SK-N-SH (cell line): ENCODE measurements around the gene FMNL1. TPM values are rescaled to one million over a fixed set of nuclear protein-coding genes. Genes with fewer than 3 reads are reported as not detected.

Experiments
- CTCF ChIA-PET: fragments of 300-600, 350-600 bp; formaldehyde crosslinking; extraction: SDS; loops from one replicate; lab custom pipeline; 2021; lab: Yijun Ruan, JAX
- POLR2A ChIA-PET: fragments of 350-600 bp; sonication (Branson Sonifier 250); formaldehyde crosslinking; extraction: SDS; loops from one replicate; lab custom pipeline; 2020; ENCODE audit warnings: antibody characterized with exemption, inconsistent platforms; lab: Yijun Ruan, JAX
- DNase-seq: peaks from one replicate; pipeline ENCODE4 v3.0.0; 2012
- H2AFZ ChIP-seq: fragments of 200-600 bp; sonication (generic); 2 replicates; pipeline ENCODE4 v1.8.1; 2016; ENCODE audit warnings: antibody characterized with exemption, mild to moderate bottlenecking, low read depth
- H3F3A ChIP-seq: fragments of 200-600 bp; sonication (generic); replicated peaks from 2 replicates; pipeline ENCODE3; 2016; ENCODE audit warnings: antibody characterized with exemption, mild to moderate bottlenecking; ENCODE audit not compliant: insufficient read depth
- H3K27ac ChIP-seq, 2 experiments: fragments of 200-500 bp in 1 of 2; fragments of 200-600 bp in 1 of 2; sonication (Bioruptor generic) in 1 of 2; sonication (generic), shearing (Covaris generic) in 1 of 2; 2 replicates each; pipeline versions ENCODE4 v1.5.1 to v1.6.1; 2014 to 2016; ENCODE audit warnings: low read depth in 2 of 2, inconsistent platforms in 1 of 2, low read length in 1 of 2, mild to moderate bottlenecking in 1 of 2, mixed read lengths in 1 of 2
- H3K27me3 ChIP-seq: fragments of 200-600 bp; sonication (generic), shearing (Covaris generic); 2 replicates; pipeline ENCODE4 v1.6.1; 2016; ENCODE audit warnings: mixed run types; ENCODE audit not compliant: insufficient read depth
- H3K36me3 ChIP-seq, 2 experiments: fragments of 200-500 bp in 1 of 2; fragments of 200-600 bp in 1 of 2; sonication (Bioruptor generic) in 1 of 2; sonication (generic) in 1 of 2; replicated peaks in 1 of 2; 2 replicates each; pipeline versions ENCODE3 to v1.5.1; 2014 to 2016; ENCODE audit warnings: low read length in 1 of 2, mild to moderate bottlenecking in 1 of 2; ENCODE audit not compliant: insufficient read depth in 2 of 2, control insufficient read depth in 1 of 2
- H3K4me1 ChIP-seq, 2 experiments: fragments of 200-500 bp in 1 of 2; fragments of 200-600 bp in 1 of 2; sonication (Bioruptor generic) in 1 of 2; sonication (generic), shearing (Covaris generic) in 1 of 2; 2 replicates each; pipeline versions ENCODE4 v1.5.1 to v1.6.1; 2014 to 2016; ENCODE audit warnings: low read depth in 1 of 2, low read length in 1 of 2, mixed run types in 1 of 2; ENCODE audit not compliant: insufficient read depth in 2 of 2, control insufficient read depth in 1 of 2
- H3K4me2 ChIP-seq: fragments of 200-600 bp; sonication (generic), shearing (Covaris generic); 2 replicates; pipeline ENCODE4 v1.6.1; 2017; ENCODE audit warnings: mixed run types
- H3K4me3 ChIP-seq, 2 experiments: fragments of 200-500 bp in 1 of 2; fragments of 200-600 bp in 1 of 2; sonication (Bioruptor generic) in 1 of 2; sonication (generic), shearing (Covaris generic) in 1 of 2; 2 replicates each; pipeline versions ENCODE4 v1.5.1 to v1.8.1; 2014 to 2016; ENCODE audit warnings: low read depth in 2 of 2, inconsistent platforms in 1 of 2, low read length in 1 of 2, mild to moderate bottlenecking in 1 of 2, mixed read lengths in 1 of 2, moderate library complexity in 1 of 2
- H3K79me2 ChIP-seq: fragments of 200-600 bp; sonication (generic); 2 replicates; pipeline ENCODE4 v1.8.1; 2017; ENCODE audit warnings: mild to moderate bottlenecking; ENCODE audit not compliant: insufficient read depth
- H3K9ac ChIP-seq: fragments of 200-600 bp; sonication (generic); 2 replicates; pipeline ENCODE4 v1.6.1; 2017; ENCODE audit warnings: mixed run types
- H3K9me2 ChIP-seq: fragments of 200-600 bp; sonication (generic); 2 replicates; pipeline ENCODE4 v1.6.1; 2017; ENCODE audit warnings: mixed run types
- H3K9me3 ChIP-seq: fragments of 200-600 bp; sonication (generic); 2 replicates; pipeline ENCODE4 v1.6.1; 2017; ENCODE audit warnings: mixed run types, mild to moderate bottlenecking, moderate library complexity
- H4K20me1 ChIP-seq: fragments of 200-600 bp; sonication (generic); 2 replicates; pipeline ENCODE4 v1.6.1; 2017; ENCODE audit warnings: mild to moderate bottlenecking, mixed run types; ENCODE audit not compliant: insufficient read depth
- CTCF ChIP-seq: fragments of 200-600 bp; sonication (generic); IDR thresholded peaks from 2 replicates; pipeline ENCODE4 v1.6.1; 2017; ENCODE audit warnings: antibody characterized with exemption, mild to moderate bottlenecking, moderate library complexity
- ELF1 ChIP-seq: IDR thresholded peaks from 2 replicates; pipeline ENCODE4 v1.4.0; 2012
- MAX ChIP-seq: IDR thresholded peaks from 2 replicates; pipeline ENCODE4 v1.4.0; 2012; ENCODE audit warnings: low read depth
- MEF2A ChIP-seq: IDR thresholded peaks from 2 replicates; pipeline ENCODE4 v1.4.0; 2012; ENCODE audit warnings: low read depth, borderline replicate concordance
- PBX3 ChIP-seq: IDR thresholded peaks from 2 replicates; pipeline ENCODE4; 2012
- POLR2AphosphoS5 ChIP-seq: IDR thresholded peaks from 2 replicates; pipeline ENCODE4 v1.6.1; 2012; ENCODE audit warnings: low read depth, low read length
- RFX5 ChIP-seq: IDR thresholded peaks from 2 replicates; pipeline ENCODE4 v1.6.1; 2012; ENCODE audit warnings: mild to moderate bottlenecking, improper control_type of control experiment, low read length
- RXRA ChIP-seq: IDR thresholded peaks from 2 replicates; pipeline ENCODE4 v1.4.0; 2012; ENCODE audit warnings: low read depth, mild to moderate bottlenecking, borderline replicate concordance
- SMC3 ChIP-seq: IDR thresholded peaks from 2 replicates; pipeline ENCODE4 v1.6.1; 2012; ENCODE audit warnings: low read depth, low read length, improper control_type of control experiment
- TCF12 ChIP-seq: IDR thresholded peaks from 2 replicates; pipeline ENCODE4 v1.4.0; 2012
- USF2 ChIP-seq: fragments of 150-350 bp; IDR thresholded peaks from 2 replicates; pipeline ENCODE4 v1.6.1; 2017; ENCODE audit warnings: antibody characterized with exemption, low read length, low read depth, borderline replicate concordance
- WGBS: methylation state at CpG from one replicate; pipeline ENCODE4 v1.1.6; 2017; ENCODE audit warnings: low lambda C conversion rate; 5-methylcytosine and 5-hydroxymethylcytosine counted together
- polyA plus RNA-seq, 3 experiments: library from polyadenylated mRNA; depleted of rRNA; stranded (reverse); fragments of >200 nt; gene quantifications; 2 replicates each; pipeline ENCODE4 v1.2.3, GENCODE V29; 2012

Gene FMNL1
- polyA plus RNA-seq, 1 of the 3 experiments (the other 2 are of a cell fraction): 2.8 TPM

- H3K4me2 ChIP-seq: no peak overlapping the region
- H3K4me3 ChIP-seq: no peak overlapping the region
- no peaks in the 10 kb centered on the region for H3K36me3 ChIP-seq
- no peak overlapping the region for H2AFZ ChIP-seq
- no peaks in the 10 kb centered on the region for H3K27me3 ChIP-seq
- no peaks in the 10 kb centered on the region for H3F3A ChIP-seq
- WGBS: 95% methylated on average over 5 of the region's 5 CpGs
- ChIA-PET CTCF (interaction anchor here (0.9 to 2.8 kb wide), 6 partner anchors 11 to 49 kb away, joined by 3 to 15 read pairs (median 8); partner anchors contain the start of gene ACBD4), POLR2A (no interaction called here)
- H3K9me3 ChIP-seq: no peaks in the 10 kb centered on the region
- H3K9me2 ChIP-seq: no peaks in the 10 kb centered on the region
- no peak for DNase-seq
- TF ChIP-seq PBX3: no peak
- no peak for TF ChIP-seq RXRA
- no peak for TF ChIP-seq MEF2A
- no peak for TF ChIP-seq SMC3
- TF ChIP-seq ELF1: no peak
- no peaks in the 10 kb centered on the region for H3K4me1 ChIP-seq
- no peak overlapping the region for H3K27ac ChIP-seq
- no peaks in the 10 kb centered on the region for H4K20me1 ChIP-seq
- H3K9ac ChIP-seq: no peak overlapping the region
- H3K79me2 ChIP-seq: no peaks in the 10 kb centered on the region
Measured at GRCh38 chr17:45184144-45184543, 37.5 kb upstream of the FMNL1 start.

GRCh38 chr17:45186801-45187354 lies 34.8 kb upstream of the FMNL1 start:
- POLR2A ChIA-PET: interaction anchor here (0.6 kb wide), 1 partner anchor 39 kb away, joined by 4 read pairs; the partner anchor contains the start of gene HEXIM1
- 89% methylated on average over 7 of the region's 7 CpGs for WGBS

More at GRCh38 chr17:45186801-45187354, 34.8 kb upstream of the FMNL1 start:
- no peaks in the 10 kb centered on the region for H3K9me3 ChIP-seq
- DNase-seq: no peak
- H3F3A ChIP-seq: no peaks in the 10 kb centered on the region
- no peaks in the 10 kb centered on the region for H3K9me2 ChIP-seq
- H2AFZ ChIP-seq: no peak overlapping the region
- no peak overlapping the region for H3K4me3 ChIP-seq
- no peaks in the 10 kb centered on the region for H3K79me2 ChIP-seq
- no peak overlapping the region for H3K4me2 ChIP-seq
- CTCF ChIA-PET: interaction anchor here (3.3 kb wide), 1 partner anchor 11 kb away, joined by 24 read pairs; no protein-coding TSS in a partner anchor
- H3K36me3 ChIP-seq: no peaks in the 10 kb centered on the region
- no peak overlapping the region for H3K27ac ChIP-seq
- no peak for TF ChIP-seq SMC3
- no peak for TF ChIP-seq POLR2AphosphoS5
- no peak for TF ChIP-seq RFX5
- no peak for TF ChIP-seq CTCF
- no peak for TF ChIP-seq TCF12
- TF ChIP-seq MAX: no peak
- no peak for TF ChIP-seq USF2
- no peaks in the 10 kb centered on the region for H3K27me3 ChIP-seq
- no peak overlapping the region for H3K9ac ChIP-seq
- H4K20me1 ChIP-seq: no peaks in the 10 kb centered on the region
- no peaks in the 10 kb centered on the region for H3K4me1 ChIP-seq
